B cell (primary cell): ENCODE data around the gene GNB5. TPM values are rescaled to one million over a fixed set of nuclear protein-coding genes. Genes with fewer than 3 reads are reported as not detected.

Source experiments
- ATAC-seq: fragments of 200-7000 bp; cut with Tn5 transposase; one replicate; pipeline ENCODE4 v1.10.0; 2021; ENCODE audit warnings: low read depth, mild to moderate bottlenecking, moderate number of reproducible peaks, moderate library complexity
- CTCF ChIA-PET: fragments of 350-600 bp; sonication (Branson Sonifier 250); formaldehyde crosslinking; loops from one replicate; lab custom pipeline; 2021; ENCODE audit warnings: antibody characterized with exemption, inconsistent platforms; lab: Charles Lee
- POLR2A ChIA-PET: fragments of 350-600 bp; sonication (Branson Sonifier 250); formaldehyde crosslinking; loops from one replicate; lab custom pipeline; 2021; ENCODE audit warnings: antibody characterized with exemption; lab: Charles Lee
- DNase-seq: peaks from one replicate; pipeline ENCODE4 v3.0.0; 2013
- H2AFZ ChIP-seq: 2 replicates; pipeline ENCODE4 v1.6.1; 2012; ENCODE audit warnings: mild to moderate bottlenecking, low read depth, low read length; ENCODE audit not compliant: insufficient read depth, poor library complexity, severe bottlenecking
- H3K27ac ChIP-seq, 2 donors: 1 replicate in 1 of 2; 2 replicates in 1 of 2; pipeline ENCODE4 v1.5.1; 2012 to 2013; ENCODE audit warnings: low read length in 2 of 2, mild to moderate bottlenecking in 2 of 2, moderate library complexity in 1 of 2
- H3K27me3 ChIP-seq, 4 experiments: fragments of 200-600 bp in 1 of 4; sonication (generic) in 1 of 4; replicated peaks in 1 of 4; 1 replicate in 2 of 4; 2 replicates in 2 of 4; pipeline versions ENCODE4 v1.6.1 to v1.7.0; 2013 to 2016; ENCODE audit warnings: low read length in 3 of 4, mild to moderate bottlenecking in 2 of 4, mixed read lengths in 1 of 4, moderate library complexity in 1 of 4; ENCODE audit not compliant: insufficient read depth in 4 of 4, control insufficient read depth in 3 of 4; ENCODE audit errors: control extremely low read depth in 1 of 4
- H3K36me3 ChIP-seq, 2 experiments: replicated peaks in 1 of 2; 1 replicate in 1 of 2; 2 replicates in 1 of 2; pipeline versions ENCODE4 v1.6.1 to v1.7.1; 2013; ENCODE audit warnings: low read length in 1 of 2; ENCODE audit not compliant: insufficient read depth in 2 of 2, control insufficient read depth in 1 of 2; ENCODE audit errors: control extremely low read depth in 1 of 2, extremely low read depth in 1 of 2
- H3K4me1 ChIP-seq, 2 donors: fragments of 200-600 bp in 1 of 2; sonication (generic) in 1 of 2; 1 replicate in 1 of 2; 2 replicates in 1 of 2; pipeline versions ENCODE4 v1.5.1 to v1.6.1; 2013 to 2017; ENCODE audit warnings: low read length in 2 of 2; ENCODE audit not compliant: control insufficient read depth in 2 of 2, insufficient read depth in 2 of 2
- H3K4me2 ChIP-seq: replicated peaks from 2 replicates; pipeline ENCODE3; 2012; ENCODE audit warnings: mild to moderate bottlenecking, low read depth, low read length; ENCODE audit not compliant: poor library complexity, severe bottlenecking
- H3K4me3 ChIP-seq, 5 experiments: fragments of 200-600 bp in 1 of 5; sonication (generic) in 1 of 5; 1 replicate in 3 of 5; 2 replicates in 2 of 5; pipeline versions ENCODE4 v1.5.1 to v1.7.0; 2011 to 2016; ENCODE audit warnings: low read length in 4 of 5, mild to moderate bottlenecking in 4 of 5, low read depth in 2 of 5, control low read depth in 1 of 5, moderate library complexity in 1 of 5; ENCODE audit not compliant: insufficient read depth in 1 of 5; ENCODE audit errors: control extremely low read depth in 1 of 5, extremely low read depth in 1 of 5
- H3K79me2 ChIP-seq: fragments of 200-600 bp; sonication (generic); one replicate; pipeline ENCODE4 v1.6.0; 2016; ENCODE audit warnings: low read length; ENCODE audit not compliant: control insufficient read depth, insufficient read depth
- H3K9ac ChIP-seq: fragments of 200-600 bp; sonication (generic); 2 replicates; pipeline ENCODE4 v1.6.1; 2017; ENCODE audit warnings: mild to moderate bottlenecking, low read length, moderate library complexity
- H3K9me3 ChIP-seq, 3 donors: one replicate each; pipeline versions ENCODE4 v1.6.1 to v1.7.1; 2013; ENCODE audit warnings: low read length in 2 of 3; ENCODE audit not compliant: control insufficient read depth in 2 of 3, insufficient read depth in 1 of 3; ENCODE audit errors: control extremely low read depth in 1 of 3
- H4K20me1 ChIP-seq: 2 replicates; pipeline ENCODE4 v1.6.0; 2012; ENCODE audit warnings: mild to moderate bottlenecking, low read length; ENCODE audit not compliant: insufficient read depth, control insufficient read depth, poor library complexity, severe bottlenecking
- H3K27ac Mint-ChIP-seq: one replicate; pipeline ENCODE4 v1.8.0; 2021; ENCODE audit warnings: mixed read lengths
- H3K27me3 Mint-ChIP-seq: one replicate; pipeline ENCODE4 v1.8.0; 2021; ENCODE audit warnings: mixed read lengths
- H3K4me1 Mint-ChIP-seq: one replicate; pipeline ENCODE4 v1.8.0; 2021; ENCODE audit warnings: mixed read lengths
- H3K4me3 Mint-ChIP-seq: one replicate; pipeline ENCODE4 v1.8.0; 2021; ENCODE audit warnings: mixed read lengths
- H3K9me3 Mint-ChIP-seq: one replicate; pipeline ENCODE4 v1.8.0; 2022; ENCODE audit warnings: mixed read lengths; ENCODE audit not compliant: insufficient read depth
- EZH2 ChIP-seq: IDR thresholded peaks from 2 replicates; pipeline ENCODE4 v1.6.1; 2012; ENCODE audit warnings: borderline replicate concordance, low read depth, mild to moderate bottlenecking, moderate library complexity, low read length; ENCODE audit not compliant: insufficient read depth, poor library complexity, severe bottlenecking
- WGBS: methylation state at CpG from one replicate; pipeline ENCODE4 v1.1.5; 2013; ENCODE audit warnings: missing lambda C conversion rate; ENCODE audit not compliant: insufficient coverage; 5-methylcytosine and 5-hydroxymethylcytosine counted together
- intact Hi-C: fragments of 100-400 bp; cut with micrococcal nuclease; formaldehyde crosslinking; loops from one replicate; pipeline ENCODE4 v1.10.0; 2022
- polyA plus RNA-seq: library from polyadenylated mRNA; depleted of rRNA; stranded (reverse); fragments of >200 nt; gene quantifications from 2 replicates; pipeline ENCODE4 v1.2.3, GENCODE V29; 2012
- total RNA-seq, 2 donors: library from RNA; stranded (reverse); fragments of 120-200 nt in 1 of 2; gene quantifications; 1 replicate in 1 of 2; 2 replicates in 1 of 2; pipeline versions ENCODE4 v1.2.3 to v1.2.4, GENCODE V29; 2013 to 2022
- TF ChIP-seq, protein P1 (sequence below): fragments of 200-600 bp; IDR thresholded peaks from one replicate; pipeline ENCODE4 v1.8.0; 2022; ENCODE audit warnings: antibody characterized with exemption, mild to moderate bottlenecking

Gene GNB5
- total and polyA plus RNA-seq, 2 donors (not counting 1 experiment from before 2014, with no cell fraction given), result 58.5 to 142 TPM

DNA sequence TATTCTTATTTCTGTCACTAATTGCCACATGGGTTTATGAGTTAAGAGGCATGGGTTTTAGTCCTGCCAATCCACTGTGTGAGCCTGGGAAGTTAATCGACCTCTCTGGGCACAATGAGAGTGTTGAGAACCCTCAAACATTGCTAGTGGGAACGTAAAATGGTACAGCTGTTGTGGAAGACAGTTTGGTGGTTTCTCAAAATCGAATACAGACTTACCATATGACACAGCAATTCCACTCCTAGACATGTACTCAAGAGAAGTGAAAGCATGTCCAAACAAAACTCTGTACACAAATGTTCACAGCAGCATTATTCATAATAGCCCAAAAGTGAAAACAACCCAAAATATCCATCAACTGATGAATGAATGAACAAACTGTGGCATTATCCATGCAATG is 5.7 kb upstream of the GNB5 start:
- no peak overlapping the region for H2AFZ ChIP-seq
- TF ChIP-seq, protein P1, sequence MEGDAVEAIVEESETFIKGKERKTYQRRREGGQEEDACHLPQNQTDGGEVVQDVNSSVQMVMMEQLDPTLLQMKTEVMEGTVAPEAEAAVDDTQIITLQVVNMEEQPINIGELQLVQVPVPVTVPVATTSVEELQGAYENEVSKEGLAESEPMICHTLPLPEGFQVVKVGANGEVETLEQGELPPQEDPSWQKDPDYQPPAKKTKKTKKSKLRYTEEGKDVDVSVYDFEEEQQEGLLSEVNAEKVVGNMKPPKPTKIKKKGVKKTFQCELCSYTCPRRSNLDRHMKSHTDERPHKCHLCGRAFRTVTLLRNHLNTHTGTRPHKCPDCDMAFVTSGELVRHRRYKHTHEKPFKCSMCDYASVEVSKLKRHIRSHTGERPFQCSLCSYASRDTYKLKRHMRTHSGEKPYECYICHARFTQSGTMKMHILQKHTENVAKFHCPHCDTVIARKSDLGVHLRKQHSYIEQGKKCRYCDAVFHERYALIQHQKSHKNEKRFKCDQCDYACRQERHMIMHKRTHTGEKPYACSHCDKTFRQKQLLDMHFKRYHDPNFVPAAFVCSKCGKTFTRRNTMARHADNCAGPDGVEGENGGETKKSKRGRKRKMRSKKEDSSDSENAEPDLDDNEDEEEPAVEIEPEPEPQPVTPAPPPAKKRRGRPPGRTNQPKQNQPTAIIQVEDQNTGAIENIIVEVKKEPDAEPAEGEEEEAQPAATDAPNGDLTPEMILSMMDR, result no peak
- TF ChIP-seq EZH2, result no peak
- ChIA-PET POLR2A (no interaction called here), CTCF (no interaction called here)
- H3K79me2 ChIP-seq, result no peaks in the 10 kb centered on the region
- no peaks in the 10 kb centered on the region for H4K20me1 ChIP-seq
- no peaks in the 10 kb centered on the region for H3K27me3 ChIP-seq
- H3K9ac ChIP-seq, result no peak overlapping the region
- H3K9me3 ChIP-seq, result no peaks in the 10 kb centered on the region
- H3K27me3 Mint-ChIP-seq, result no peaks in the 10 kb centered on the region
- ATAC-seq (no peak), DNase-seq (no peak)
- no peak overlapping the region for H3K4me3 Mint-ChIP-seq
- H3K27ac Mint-ChIP-seq, result no peak overlapping the region
- no peaks in the 10 kb centered on the region for H3K4me1 ChIP-seq
- no peak overlapping the region for H3K4me3 ChIP-seq
- WGBS, result no CpG with 5 or more reads among the region's 3 CpGs
- intact Hi-C loops, result no loop called here
- no peaks in the 10 kb centered on the region for H3K9me3 Mint-ChIP-seq
- peaks cover 0 to 5% of the 10 kb centered on the region in 2 experiments for H3K36me3 ChIP-seq
- no peaks in the 10 kb centered on the region for H3K4me1 Mint-ChIP-seq
- no peak overlapping the region for H3K27ac ChIP-seq
- no peak overlapping the region for H3K4me2 ChIP-seq

DNA sequence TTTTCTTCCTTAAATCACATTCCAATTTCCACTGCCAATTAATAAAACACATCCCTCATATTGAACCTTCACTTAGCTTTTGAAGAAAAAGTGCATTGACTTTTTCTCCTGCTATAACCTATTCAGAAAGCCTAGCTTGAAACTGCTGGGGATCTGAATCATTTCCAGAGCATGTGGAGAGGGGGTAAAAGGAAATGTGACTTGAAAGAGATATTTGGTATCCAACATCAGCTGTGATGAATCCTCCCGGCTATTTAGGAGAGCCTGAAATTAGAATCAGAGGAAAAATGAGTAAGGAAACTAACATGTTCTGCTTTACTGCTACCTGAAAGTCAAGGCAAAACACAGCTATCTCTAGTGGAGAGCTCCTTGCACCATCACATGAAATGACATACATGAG is 2.6 kb upstream of the GNB5 start:
- Histone ChIP-seq H4K20me1 (no peaks in the 10 kb centered on the region), H3K4me2 (no peak overlapping the region), H3K27ac (no peak overlapping the region), H3K27me3 (no peaks in the 10 kb centered on the region), H3K79me2 (no peaks in the 10 kb centered on the region), H3K36me3 (peaks cover 0 to 10% of the 10 kb centered on the region in 2 experiments), H3K4me1 (no peaks in the 10 kb centered on the region), H2AFZ (no peak overlapping the region), H3K9ac (no peak overlapping the region), H3K9me3 (no peaks in the 10 kb centered on the region), H3K4me3 (no peak overlapping the region)
- Mint-ChIP-seq H3K9me3 (no peaks in the 10 kb centered on the region), H3K27ac (no peak overlapping the region), H3K4me3 (no peak overlapping the region), H3K4me1 (no peaks in the 10 kb centered on the region), H3K27me3 (no peaks in the 10 kb centered on the region)
- CTCF ChIA-PET, result interaction anchor here (1.6 kb wide), 1 partner anchor 34 kb away, joined by 5 read pairs; no protein-coding TSS in a partner anchor
- no peak for DNase-seq
- WGBS, result 100% methylated on average over 1 of the region's 1 CpG
- intact Hi-C loops, result no loop called here
- POLR2A ChIA-PET, result interaction anchor here (1.1 kb wide), 1 partner anchor 15 kb away, joined by 4 read pairs; no protein-coding TSS in a partner anchor
- TF ChIP-seq EZH2, result no peak
- TF ChIP-seq, protein P1, result no peak
- no peak for ATAC-seq
